ENCODE results near the gene TEKT2. TPM values are rescaled to one million over a fixed set of nuclear protein-coding genes. Genes with fewer than 3 reads are reported as not detected.

TEKT2 gene
- polyA plus RNA-seq, 1 donor, result 0.24 TPM

DNA sequence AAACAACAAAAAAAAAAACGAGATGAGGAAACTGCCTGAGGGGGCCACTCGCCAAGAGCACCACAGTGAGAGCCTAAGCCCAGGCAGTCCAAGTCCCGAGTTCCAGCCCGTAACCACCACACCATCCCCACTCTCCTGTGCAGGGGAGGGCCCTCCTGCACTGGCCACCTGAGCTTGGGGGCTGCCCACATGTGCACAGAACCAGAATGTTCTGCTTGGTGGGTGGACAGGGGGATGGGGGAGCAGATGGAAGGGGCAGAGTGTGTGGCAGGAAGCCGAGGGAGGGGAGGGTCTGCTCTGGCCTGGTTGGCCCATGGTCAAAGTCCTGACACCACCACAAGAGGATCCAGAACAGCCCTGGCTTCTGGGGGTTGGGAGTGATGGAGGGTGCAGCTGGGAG is 22.4 kb downstream of the TEKT2 start:
- no peak for DNase-seq (ENCODE audit: low read depth)

DNA sequence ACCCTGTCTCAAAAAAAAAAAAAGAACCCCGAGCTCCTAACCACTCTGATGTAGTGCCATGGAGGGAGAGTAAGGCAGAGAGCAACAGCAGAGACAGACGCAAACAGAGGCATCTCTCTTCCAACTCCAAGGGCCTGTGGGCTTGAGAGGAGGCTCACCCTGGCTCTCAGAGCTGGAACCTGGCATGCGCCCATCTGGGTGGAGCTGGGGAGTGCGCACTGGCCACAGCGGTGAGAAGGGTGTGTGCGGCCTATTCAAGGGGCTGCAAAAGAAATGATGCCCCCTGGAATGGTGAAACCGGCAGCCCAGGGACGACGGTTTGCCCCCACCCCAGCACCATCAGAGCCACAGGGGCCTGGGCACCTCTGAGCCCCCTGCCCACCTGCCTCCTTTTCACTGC is 23.5 kb downstream of the TEKT2 start:
- no peak for DNase-seq (ENCODE audit: low read depth)

DNA sequence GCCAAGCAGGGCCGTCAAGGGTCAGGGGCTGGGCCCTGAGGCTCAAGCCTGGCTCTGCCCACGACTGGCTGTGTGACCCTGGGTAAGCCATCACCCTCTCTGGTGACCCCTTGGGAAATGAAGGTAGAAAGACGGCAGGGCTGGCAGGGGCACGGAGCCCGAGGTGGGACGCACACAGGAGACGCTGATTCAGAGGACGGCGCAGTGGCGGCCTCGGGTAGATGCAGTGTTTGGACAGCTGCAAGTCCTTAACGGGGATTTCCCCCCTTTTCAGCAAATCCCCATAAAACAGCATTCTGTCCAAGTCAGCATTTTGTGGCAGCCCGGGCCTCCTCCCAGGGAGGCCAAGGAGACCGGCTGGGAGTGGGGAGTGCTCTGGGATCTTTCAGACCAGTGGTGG is 24.4 kb downstream of the TEKT2 start:
- no peak for DNase-seq (ENCODE audit: low read depth)

DNA sequence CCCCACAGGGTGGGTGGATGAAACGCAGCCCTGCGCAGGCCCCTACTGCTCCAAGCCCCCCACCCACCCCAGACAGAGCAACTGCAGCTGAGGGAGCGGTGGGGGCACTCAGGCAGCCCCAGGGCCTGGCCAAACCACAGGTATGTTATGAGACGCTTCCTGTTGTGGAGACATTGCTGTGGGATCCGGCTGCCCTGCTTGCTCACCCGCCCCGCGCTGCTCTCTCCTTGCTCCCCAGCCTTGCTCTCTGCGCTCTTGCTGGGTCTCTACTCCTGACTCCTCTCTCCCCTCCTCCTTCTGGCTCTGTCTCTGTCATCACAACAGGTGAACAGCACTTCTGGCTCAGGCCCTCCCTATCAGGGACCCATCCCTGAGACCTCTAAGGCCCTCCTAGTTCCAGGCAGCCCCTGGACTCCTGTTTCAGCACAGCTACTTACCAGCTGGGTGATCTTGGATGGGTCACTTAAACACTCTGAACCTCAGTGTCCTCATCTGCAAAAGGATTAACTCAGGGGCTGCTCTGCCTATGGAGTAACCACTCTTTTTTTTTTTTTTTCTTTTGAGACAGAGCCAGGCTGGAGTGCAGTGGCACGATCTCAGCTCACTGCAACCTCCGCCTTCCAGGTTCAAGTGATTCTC is 25.3 kb downstream of the TEKT2 start:
- DNase-seq (ENCODE audit: low read depth), result no peak

DNA sequence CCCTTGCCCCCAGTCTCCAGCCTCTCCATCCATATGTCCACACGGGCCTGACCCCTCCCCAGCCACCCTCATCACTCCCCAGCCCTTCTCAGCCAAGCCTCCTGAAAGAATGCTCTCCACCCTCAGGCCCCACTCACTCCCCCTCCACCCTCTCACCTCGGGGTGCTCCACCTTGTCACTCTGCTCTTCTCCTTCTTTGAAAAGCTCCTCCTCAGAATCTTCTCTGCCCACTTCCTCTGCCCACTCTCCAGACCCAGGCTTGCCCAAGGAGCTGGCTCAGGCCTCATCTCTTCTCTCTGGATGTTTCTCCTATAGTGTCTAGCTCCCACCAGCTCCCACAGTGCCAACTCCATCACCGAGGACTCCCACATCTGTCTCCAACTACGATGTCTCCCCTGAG is 27.3 kb downstream of the TEKT2 start:
- DNase-seq (ENCODE audit: low read depth), result no peak

DNA sequence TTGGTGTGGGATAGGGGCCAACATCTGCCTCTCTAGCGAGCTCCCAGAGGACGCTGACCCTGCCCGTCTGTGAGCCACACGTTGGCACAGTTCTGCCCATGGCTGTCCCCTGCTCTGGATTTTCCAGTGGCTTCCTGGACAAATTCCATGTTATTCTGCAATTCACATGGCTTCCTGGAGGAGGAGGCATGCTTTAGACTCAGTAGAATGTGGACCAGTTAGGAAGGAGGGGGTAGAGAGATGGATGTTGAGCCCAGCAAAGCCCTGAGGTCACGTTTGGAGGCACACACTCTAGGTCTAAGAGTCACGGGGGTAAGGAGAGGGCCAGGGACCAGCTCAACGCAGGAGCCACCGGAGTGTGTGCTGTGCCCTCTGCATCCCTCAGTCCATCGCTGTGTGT is 28.9 kb downstream of the TEKT2 start:
- DNase-seq (ENCODE audit: low read depth), result no peak

DNA sequence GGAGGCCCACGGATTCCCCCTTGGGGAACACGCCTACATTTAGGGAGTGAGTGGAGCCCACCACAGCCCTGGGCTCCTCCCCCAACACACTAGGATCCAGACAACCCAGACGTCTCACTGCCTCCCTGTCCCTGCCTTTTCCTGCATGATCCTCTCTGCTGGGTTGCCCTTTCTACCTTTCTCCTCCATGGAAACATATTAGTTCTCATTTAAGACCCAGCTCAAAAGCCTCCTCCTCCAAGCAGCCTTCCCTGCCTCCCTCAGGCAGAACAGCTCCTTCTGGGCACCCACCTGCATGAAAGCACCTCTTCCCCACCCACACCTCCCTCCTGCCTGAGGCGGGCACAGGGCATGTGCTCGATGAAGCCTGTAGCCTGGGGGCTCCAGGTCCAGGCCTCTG is 30.5 kb downstream of the TEKT2 start:
- DNase-seq (ENCODE audit: low read depth), result no peak

DNA sequence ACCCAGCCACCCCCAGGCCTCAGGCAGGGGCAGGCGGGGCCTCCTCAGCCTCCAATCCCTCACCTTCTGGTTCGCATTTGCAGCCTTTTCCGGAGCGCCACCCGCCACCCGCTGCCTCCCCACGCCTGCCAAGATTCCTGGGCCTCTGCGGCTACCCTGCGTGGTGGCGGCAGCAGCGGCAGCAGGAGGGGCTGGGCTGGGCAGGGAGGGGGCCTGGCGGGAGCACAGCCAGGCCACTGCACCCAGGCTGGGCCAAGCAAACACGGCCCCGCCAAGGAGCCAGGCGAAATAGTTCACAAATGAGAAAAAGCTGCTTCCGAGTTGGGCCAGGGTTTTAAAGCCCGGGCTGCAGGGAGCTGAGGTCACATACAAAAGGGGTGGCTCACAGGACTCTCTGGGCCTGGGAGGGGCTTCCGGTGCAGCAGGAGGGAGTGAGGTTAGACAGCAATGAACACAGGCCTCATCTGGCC is 31.3 kb downstream of the TEKT2 start:
- DNase-seq (ENCODE audit: low read depth), result no peak

DNA sequence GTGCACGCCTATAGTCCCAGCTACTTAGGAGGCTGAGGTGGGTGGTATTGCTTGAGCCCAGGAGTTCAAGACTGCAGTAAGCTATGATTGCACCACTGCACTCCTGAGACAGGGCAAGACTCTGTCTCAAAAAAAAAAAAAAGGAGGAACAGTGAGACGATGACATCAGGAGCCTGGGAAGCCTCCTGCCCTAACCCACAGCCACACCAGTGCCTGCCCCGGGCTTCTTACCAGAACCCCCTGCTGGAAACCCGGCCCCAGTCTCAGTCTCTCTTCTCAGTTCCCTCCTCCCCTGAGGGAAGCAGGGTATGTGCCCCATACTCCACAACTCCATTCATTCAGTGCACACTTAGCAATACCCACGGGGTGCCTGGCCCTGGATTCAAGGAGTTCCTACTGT is 32.0 kb downstream of the TEKT2 start:
- DNase-seq (ENCODE audit: low read depth), result no peak

DNA sequence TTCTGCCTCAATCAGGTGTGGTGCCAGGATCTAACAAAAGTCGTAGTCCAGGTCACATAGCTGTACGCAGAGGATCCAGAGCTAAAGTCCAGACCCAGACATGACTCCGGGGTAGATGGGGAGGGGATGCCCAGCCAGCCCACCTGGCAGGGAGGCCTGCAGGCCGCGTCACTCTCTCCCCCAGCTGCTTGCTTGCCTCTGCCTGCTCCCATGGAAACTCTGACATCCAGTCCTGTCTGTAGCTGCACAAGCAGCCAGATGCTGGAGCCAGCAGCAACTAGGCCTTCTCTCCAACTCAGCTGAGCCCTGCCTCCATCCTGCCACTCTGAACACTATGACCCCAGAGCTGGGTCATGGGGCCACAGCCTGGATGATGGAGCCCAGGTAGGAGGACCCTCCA is 33.0 kb downstream of the TEKT2 start:
- DNase-seq (ENCODE audit: low read depth), result no peak

DNA sequence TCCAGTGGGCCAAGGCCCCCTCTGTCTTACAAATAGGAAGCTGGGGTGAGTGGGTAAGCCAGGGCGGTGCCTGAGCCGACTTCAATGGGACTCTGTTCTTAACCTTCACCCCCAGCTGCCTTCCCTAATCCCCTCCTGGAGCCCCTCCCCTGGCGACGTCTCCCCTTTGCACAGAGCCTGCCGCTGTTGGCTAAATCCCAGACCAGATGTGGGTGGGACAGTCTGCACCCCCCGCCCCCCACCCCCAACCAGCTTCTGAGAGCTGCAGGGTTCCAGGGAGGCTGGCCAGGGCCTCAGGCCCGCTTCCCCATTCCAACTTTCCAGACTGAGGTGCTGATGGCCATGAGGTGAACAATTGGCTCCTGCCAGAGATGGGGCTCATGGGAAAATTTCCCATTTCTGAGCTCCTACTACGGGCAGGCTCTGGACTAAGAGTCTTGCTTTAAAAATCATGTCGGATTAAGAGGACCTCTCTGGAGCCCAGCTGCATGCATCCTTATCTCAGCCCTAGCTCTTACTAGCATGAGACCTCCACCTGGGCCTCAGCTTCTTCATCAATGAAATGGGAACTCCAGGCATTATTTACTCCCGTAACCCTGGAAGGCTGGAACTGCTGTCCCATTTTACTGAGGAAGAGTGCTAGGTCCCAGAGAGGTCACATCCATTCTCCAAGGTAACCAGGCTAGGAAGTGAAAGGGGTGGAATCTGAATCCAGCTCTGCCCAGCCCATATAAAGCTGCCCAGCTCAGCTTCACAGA is 34.7 kb downstream of the TEKT2 start:
- no peak for DNase-seq (ENCODE audit: low read depth)

DNA sequence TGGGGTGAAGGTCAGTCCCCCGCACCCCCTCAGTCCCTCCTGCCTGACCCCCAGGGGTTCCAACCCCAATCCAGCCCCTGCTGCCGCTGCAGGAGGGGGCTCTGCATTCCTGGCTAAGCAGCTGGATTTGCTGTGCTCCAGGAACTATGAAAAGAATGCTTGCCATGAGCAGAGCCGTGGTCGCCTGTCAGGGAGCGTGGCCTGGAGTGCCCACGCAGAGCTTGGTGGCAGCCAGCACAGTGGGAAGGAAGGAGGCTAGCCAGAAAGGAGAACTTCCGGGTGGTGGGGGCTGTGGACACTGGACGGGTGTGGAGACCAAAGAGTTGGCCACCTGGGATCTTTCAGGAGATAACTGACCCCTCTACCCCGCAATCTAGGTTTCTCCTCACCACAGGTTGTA is 35.6 kb downstream of the TEKT2 start:
- no peak for DNase-seq (ENCODE audit: low read depth)

DNA sequence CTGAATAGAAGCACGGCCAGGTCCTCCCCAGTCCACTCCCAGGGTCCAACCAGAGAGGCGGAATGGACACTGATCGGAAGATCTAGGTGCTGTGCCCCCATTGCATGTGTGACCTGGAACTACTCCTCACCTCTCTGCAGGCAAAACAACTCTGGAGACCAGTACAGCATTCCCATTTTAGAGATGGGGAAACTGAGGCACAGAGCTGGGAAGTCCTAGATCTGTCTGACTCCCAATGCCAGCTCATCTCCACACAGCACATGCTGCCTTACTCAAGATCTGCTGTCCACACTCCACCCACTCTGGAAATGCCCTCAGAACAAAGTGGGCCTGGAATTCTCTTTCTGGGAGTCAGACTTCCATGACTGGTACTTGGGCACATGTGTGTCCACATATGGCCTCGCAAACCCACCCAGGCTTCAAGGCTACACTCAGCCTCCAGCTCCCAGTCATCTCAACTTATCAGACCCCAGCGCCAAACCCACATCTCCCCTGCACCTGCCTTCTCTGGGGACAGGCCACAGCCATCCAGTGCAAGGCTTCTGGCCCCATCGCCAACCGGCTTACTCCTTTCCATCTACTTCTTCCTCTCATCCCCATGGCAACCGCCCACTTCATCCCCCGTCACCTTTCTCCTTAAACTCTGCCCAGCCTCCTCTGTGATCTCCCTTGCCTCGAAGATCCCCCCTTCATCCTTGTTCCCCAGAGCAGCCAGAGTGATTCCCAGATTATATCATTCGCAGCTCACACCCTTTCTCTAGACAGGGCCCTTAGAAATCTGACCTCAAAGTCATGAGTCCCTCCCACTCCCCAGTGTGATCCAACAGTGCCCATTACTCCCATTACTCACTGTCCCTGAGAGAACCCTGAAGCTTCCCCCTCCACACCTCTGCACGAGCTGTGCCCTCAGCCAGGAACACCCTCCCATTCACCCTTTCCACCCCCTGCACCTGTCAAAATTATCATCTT is 38.5 kb downstream of the TEKT2 start:
- no peak for DNase-seq (ENCODE audit: low read depth)

DNA sequence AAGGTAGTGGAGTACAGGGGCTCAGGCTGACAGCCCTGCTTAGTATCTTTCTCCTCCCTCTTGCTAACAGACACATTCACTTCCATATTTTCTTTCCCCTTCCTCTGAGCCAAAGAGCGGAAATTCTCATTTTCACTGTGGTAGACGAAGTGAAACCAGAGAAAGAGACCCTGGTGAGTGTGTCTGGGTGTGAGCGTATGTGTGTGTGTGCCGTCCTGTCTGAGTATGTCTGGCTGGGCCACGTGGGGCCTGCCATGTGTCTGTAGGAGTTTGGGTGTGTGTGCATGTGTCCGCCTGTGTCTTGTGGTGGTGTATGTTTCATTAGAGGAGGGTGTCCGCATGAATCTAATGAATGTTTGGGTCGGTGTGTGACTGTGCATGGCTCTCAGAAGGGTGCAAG is 39.5 kb downstream of the TEKT2 start:
- peak; percentile 17 for DNase-seq (ENCODE audit: low read depth)

DNA sequence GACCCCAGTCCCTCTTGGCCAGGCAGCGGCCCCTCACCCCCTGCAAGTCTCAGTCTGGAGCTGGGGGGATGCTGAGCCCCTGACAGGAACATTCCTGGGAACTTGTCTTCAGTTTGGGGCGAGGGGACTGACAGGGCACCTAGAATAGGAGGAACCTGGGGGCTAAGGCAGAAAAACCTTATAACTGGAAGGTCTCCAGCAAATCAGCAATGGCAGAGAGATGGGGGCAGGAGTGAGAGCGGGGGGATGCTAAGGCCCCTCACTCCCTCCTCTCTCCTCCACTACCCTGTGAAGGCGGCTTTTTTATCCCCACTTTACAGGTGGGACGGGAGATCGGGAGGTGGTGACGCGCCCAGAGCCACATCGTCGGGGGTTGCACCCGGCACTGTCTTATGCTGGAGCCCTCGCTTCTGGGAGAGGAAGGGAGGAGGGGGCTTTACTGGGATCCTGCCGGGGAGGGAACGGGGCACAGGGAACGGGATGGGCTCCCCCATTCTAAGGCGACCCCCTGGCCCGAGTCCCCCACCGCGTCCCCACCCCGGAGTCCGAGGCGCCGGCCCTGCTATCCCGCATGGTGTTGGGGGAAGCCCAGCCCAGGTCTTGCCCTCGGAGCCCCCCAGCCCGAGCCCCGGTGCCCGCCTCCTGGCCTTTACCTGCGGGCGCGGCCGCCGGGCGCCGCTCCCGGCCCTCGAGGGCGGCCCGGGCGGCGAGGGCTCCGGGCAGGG is 40.7 kb downstream of the TEKT2 start:
- no peak for DNase-seq (ENCODE audit: low read depth)

DNA sequence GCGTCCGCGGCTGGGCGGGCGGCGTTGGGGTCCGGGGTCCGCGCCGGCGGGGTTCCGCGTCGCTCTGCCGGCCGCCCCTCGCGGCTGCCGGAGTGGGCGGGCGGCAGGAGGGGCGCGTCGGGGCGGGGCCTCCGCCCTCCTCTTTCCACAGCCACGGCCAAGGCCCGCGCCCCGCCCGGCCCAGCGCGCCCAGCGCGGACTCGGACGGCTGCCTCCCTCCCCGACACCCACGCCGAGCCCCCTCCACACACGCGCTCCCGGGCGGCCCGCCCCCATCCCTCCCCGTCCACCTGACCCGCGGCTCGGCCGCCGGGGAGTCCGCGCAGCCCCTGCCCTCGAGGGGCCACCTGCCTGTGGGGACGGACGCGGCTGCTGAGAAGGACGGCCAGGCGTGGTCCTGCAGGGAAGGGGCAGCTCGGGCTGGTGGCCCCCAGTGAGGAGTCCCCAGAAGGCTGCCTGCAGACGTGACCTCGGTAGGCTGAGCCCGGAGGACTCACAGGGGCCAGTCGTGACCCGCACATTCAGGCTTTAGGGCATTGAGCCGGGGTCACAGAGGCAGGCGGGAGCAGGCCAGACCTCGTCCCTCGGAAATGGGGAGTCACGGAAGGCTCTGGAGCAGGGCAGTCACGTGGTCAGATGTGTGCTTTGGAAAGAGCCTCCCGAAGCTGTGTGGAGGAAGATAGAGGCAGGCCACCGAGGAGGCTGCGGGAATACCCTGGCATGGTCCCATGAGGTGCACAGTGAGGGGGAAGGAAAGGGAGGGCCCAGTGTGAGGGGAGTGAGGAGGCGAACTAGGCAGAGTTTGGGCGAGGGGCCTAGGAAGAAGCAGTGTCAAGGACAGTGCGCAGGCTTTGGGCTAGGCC is 41.5 kb downstream of the TEKT2 start, which contains the start of gene COL8A2:
COL8A2 (minus strand) TSS at position 94 of the 863 bp plus-strand sequence. CDS start 24,980 bp downstream, outside the sequence.
- DNase-seq (ENCODE audit: low read depth), result peak; percentile 25

DNA sequence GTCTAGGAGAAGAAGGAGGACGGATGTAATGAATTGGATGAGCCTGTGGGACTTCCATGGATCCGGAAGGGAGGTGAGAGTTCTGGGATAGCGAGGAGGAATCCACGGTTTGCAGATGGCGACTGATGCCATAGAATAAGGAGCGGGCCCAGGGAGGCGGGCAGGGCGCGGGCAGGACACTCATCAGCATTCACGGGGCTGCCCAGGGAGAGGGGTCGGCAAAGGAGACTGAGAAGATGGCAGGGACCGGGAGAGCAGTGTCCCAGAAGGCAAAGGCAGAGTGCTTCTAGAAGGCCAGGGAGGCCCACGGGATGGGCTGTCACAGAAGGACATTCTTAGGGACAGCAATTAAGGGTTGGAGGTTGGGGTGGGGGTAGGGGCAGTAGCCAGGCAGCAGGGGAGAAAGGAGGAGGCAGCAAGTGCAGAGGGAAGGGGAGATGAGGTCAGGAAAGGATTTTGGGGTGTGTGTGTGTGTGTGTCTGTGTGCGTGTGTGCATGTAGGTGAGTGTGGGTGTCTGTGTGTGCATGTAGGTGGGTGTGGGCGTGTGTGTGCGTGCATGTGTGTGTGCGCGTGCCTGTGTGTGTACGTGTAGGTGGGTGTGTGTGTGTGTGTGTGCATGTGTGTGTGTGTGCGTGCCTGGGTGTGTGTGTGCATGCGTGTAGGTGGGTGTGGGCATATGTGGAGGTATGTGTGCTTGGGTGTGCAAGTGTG is 42.3 kb downstream of the TEKT2 start:
- no peak for DNase-seq (ENCODE audit: low read depth)

DNA sequence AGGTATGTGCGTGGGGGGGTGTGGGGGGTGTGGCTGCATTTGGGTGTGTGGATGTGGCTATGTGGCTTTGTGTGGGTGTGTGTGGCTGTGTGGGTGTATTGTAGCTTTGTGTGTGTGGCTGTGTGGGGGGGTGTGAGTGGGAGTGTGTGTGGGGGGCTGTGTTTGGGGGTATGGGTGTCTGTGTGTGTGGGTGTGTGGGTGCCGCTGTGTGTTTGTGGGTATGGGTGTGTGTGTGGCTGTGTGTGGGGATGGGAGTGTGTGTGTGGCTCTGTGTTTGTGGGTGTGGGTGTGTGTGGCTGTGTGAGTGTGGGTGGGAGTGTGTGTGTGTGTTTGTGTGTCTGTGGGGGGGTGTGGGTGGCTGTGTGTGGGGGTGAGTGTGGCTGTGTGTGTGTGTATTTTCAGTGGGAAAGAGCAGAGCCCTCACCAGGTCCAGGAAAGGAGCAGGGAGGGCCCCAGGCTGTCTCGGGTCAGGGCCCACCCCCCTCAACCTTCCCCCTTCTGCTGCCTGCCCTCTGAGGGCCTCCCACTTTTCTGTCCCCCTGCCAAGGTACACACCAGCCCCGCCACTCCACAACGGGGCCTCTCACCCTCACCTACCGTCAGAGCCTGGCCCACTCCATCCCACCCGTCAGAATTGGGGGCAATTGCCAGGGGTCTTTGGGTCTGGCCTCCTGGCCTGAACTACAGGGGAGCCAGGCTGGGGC is 43.1 kb downstream of the TEKT2 start:
- DNase-seq (ENCODE audit: low read depth), result no peak
